ENCODE measurements around the gene HDAC8.
"Not testable (repeated sequence)": the region's sequence is repeated elsewhere in the genome, so short reads cannot be mapped to it uniquely, and the experiment has no call there.

Gene HDAC8

DNA sequence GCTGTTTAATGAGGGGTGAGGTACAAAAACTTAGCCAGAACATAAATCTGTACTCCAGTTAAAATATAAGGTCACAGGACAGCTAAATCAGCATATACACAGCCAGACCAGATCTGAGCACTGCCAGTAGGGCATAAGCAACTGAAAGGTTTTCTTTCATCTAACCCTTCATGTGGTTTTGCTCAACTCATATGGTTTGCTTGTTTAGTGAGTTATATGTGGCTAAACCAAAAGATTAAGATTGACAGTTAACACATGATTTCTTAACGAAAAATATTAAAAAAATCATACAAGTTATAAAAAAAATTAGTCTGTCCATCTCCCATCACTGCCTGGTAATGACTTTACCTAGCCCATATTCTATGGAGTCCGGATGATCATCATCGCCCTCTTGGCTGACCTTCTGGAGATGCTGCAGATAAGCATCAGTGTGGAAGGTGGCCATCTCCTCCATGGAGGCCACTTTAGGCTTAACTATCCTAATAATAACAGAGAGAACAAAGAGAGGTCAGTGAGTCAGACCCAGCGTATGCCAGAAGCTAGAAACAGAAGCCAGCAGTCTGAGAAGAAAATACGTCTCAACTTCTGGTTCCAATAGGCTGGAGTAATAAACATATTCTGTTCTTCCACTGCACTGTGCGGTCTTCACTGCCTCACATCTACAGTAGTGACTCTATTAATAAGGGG, 4.1 kb downstream of the HDAC8 start:
- peaks cover 19% of the 10 kb centered on the region for H3K36me3 Mint-ChIP-seq (ENCODE audit: insufficient read depth)

DNA sequence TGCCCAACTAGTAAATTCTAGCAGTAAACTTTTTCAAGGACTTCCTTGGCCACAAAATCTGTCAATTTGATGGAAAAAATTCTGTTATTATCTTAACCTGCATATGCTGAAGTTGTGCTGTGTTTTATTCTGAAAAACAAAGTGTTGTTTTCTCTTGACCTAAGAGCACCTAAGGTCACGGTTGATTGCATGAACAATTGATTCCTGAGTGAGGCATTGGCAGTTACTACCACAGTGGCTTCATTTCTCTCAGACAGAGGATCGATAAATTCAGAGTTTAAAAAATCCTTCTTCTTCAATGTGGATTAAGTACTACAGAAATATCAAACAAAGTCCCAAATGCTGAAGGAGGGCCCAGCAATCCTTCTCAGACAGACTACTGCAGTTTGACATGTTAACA, 6.2 kb downstream of the HDAC8 start:
- Mint-ChIP-seq H3K4me1 (peaks cover 6% of the 10 kb centered on the region), H3K9me3 (no peaks in the 10 kb centered on the region), H3K4me3 (no peak overlapping the region), H3K36me3 (ENCODE audit: insufficient read depth) (peaks cover 22% of the 10 kb centered on the region), H3K27me3 (no peaks in the 10 kb centered on the region), H3K27ac (ENCODE audit: low read depth) (no peak overlapping the region)
- no peak for DNase-seq (ENCODE audit: low spot score in 2 of 2)
- ATAC-seq (replicated peaks; ENCODE audit: extremely low read depth, poor library complexity, severe bottlenecking), result no peak

More for the DNA sequence above, 4.1 kb downstream of the HDAC8 start:
- H3K4me1 Mint-ChIP-seq, result peaks cover 6% of the 10 kb centered on the region
- no peak overlapping the region for H3K4me3 Mint-ChIP-seq
- DNase-seq (ENCODE audit: low spot score in 2 of 2) (no peak), ATAC-seq (replicated peaks; ENCODE audit: extremely low read depth, poor library complexity, severe bottlenecking) (no peak)
- no peaks in the 10 kb centered on the region for H3K27me3 Mint-ChIP-seq
- H3K27ac Mint-ChIP-seq (ENCODE audit: low read depth), result no peak overlapping the region
- no peaks in the 10 kb centered on the region for H3K9me3 Mint-ChIP-seq

- not testable (repeated sequence) for DNase-seq (ENCODE audit: low spot score in 2 of 2); ATAC-seq (replicated peaks; ENCODE audit: extremely low read depth, poor library complexity, severe bottlenecking); H3K4me3 Mint-ChIP-seq; H3K27ac Mint-ChIP-seq (ENCODE audit: low read depth); H3K9me3 Mint-ChIP-seq; H3K27me3 Mint-ChIP-seq
- Mint-ChIP-seq H3K4me1 (peaks cover 29% of the 10 kb centered on the region), H3K36me3 (ENCODE audit: insufficient read depth) (peaks cover 11% of the 10 kb centered on the region)
These were observed 13.0 kb downstream of the HDAC8 start for GRCh38 chrX:72559655-72560054.

GRCh38 chrX:72554448-72555140, 18.0 kb downstream of the HDAC8 start:
- Mint-ChIP-seq H3K27ac (ENCODE audit: low read depth) (no peak overlapping the region), H3K4me1 (peaks cover 20% of the 10 kb centered on the region), H3K27me3 (no peaks in the 10 kb centered on the region), H3K36me3 (ENCODE audit: insufficient read depth) (peaks cover 5% of the 10 kb centered on the region), H3K9me3 (no peaks in the 10 kb centered on the region), H3K4me3 (no peak overlapping the region)
- ATAC-seq (replicated peaks; ENCODE audit: extremely low read depth, poor library complexity, severe bottlenecking), result no peak
- no peak for DNase-seq (ENCODE audit: low spot score in 2 of 2)

DNA sequence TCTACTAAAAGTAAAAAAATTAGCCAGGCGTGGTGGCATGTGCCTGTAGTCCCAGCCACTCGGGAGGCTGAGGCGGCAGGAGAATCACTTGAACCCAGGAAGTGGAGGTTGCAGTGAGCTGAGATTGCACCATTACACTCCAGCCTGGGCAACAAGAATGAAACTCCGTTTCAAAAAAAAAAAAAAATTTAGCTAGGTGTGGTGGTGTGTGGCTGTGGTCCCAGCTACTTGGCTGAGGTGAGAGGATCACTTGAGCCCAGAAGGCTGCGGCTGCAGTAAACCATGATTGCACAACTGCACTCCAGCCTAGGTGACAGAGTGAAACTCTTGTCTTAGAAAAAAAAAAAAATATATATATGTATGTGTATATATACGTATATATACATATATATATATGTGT, 20.2 kb downstream of the HDAC8 start:
- H3K36me3 Mint-ChIP-seq (ENCODE audit: insufficient read depth); H3K27ac Mint-ChIP-seq (ENCODE audit: low read depth); DNase-seq (ENCODE audit: low spot score in 2 of 2); H3K27me3 Mint-ChIP-seq; H3K4me3 Mint-ChIP-seq; H3K9me3 Mint-ChIP-seq; ATAC-seq (replicated peaks; ENCODE audit: extremely low read depth, poor library complexity, severe bottlenecking): not testable (repeated sequence)
- peaks cover 13% of the 10 kb centered on the region for H3K4me1 Mint-ChIP-seq

GRCh38 chrX:72545990-72546389, 26.7 kb downstream of the HDAC8 start:
- Mint-ChIP-seq H3K4me3 (no peak overlapping the region), H3K4me1 (peaks cover 18% of the 10 kb centered on the region), H3K27ac (ENCODE audit: low read depth) (no peak overlapping the region), H3K27me3 (no peaks in the 10 kb centered on the region), H3K36me3 (ENCODE audit: insufficient read depth) (no peaks in the 10 kb centered on the region), H3K9me3 (no peaks in the 10 kb centered on the region)
- DNase-seq (ENCODE audit: low spot score in 2 of 2), result no peak
- no peak for ATAC-seq (replicated peaks; ENCODE audit: extremely low read depth, poor library complexity, severe bottlenecking)

DNA sequence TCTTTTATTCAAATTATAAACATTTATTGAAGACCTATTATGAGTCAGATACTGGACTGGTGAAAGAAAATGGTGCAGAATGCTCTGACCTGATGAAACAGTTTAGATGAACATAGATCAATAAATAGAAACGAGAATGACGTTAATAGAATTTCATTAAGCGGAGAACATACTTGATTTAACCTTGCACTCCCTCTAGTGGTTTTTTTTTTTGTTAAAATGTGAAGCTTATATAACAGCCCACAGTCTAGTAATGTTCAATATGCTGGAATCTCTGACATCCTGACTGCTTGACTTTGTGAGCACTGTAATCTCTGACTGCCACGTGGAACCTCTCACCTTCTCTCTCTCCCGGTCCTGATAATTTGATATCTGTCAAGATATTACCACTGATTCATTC, 32.3 kb downstream of the HDAC8 start:
- no peaks in the 10 kb centered on the region for H3K9me3 Mint-ChIP-seq
- peaks cover 24% of the 10 kb centered on the region for H3K4me1 Mint-ChIP-seq
- DNase-seq (ENCODE audit: low spot score in 2 of 2) (no peak), ATAC-seq (replicated peaks; ENCODE audit: extremely low read depth, poor library complexity, severe bottlenecking) (no peak)
- peaks cover 5% of the 10 kb centered on the region for H3K36me3 Mint-ChIP-seq (ENCODE audit: insufficient read depth)
- no peak overlapping the region for H3K4me3 Mint-ChIP-seq
- H3K27ac Mint-ChIP-seq (ENCODE audit: low read depth), result peak overlapping the region; percentile 79
- no peaks in the 10 kb centered on the region for H3K27me3 Mint-ChIP-seq

DNA sequence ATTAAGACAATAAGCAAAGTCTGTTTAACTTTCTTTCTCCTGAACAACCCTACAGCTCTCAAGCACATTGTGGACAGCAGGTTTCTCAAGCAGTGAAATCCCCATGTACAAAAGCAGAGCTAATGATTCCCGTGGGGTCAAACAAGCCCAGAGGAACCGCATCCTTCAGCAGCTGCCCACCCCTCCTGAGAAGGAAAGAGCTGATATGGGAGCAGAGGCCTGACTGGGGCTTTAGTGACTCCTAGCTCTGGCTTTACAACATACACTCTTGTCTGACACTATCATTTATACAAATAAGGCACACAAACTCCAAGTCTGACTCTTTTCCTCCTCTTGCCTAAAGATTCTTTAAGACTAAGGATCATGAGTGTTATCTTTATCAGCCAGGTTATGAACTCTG, 32.8 kb downstream of the HDAC8 start:
- no peaks in the 10 kb centered on the region for H3K9me3 Mint-ChIP-seq
- ATAC-seq (replicated peaks; ENCODE audit: extremely low read depth, poor library complexity, severe bottlenecking) (no peak), DNase-seq (ENCODE audit: low spot score in 2 of 2) (no peak)
- peaks cover 5% of the 10 kb centered on the region for H3K36me3 Mint-ChIP-seq (ENCODE audit: insufficient read depth)
- H3K27ac Mint-ChIP-seq (ENCODE audit: low read depth), result no peak overlapping the region
- H3K4me3 Mint-ChIP-seq, result no peak overlapping the region
- no peaks in the 10 kb centered on the region for H3K27me3 Mint-ChIP-seq
- peaks cover 20% of the 10 kb centered on the region for H3K4me1 Mint-ChIP-seq

DNA sequence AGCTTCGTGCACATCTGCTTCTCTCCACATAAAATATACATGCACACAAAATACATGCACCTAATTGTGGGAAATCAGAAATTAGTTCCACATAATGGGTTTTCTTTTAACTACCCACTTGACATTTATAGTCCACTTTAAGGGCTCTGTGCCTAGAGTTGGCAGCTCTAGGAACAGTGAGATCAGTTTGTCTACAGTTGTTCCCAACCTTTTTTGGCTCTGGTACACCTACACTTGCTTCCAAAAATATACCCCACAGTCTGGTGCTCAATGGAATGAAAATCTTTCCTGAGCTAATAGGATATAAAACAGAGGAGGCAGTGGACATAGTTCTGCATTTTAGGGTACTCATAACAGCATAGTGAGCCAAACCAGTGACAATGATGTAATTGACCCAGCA, 36.1 kb downstream of the HDAC8 start:
- Mint-ChIP-seq H3K27me3 (no peaks in the 10 kb centered on the region), H3K9me3 (no peaks in the 10 kb centered on the region), H3K27ac (ENCODE audit: low read depth) (no peak overlapping the region), H3K4me1 (peaks cover 11% of the 10 kb centered on the region), H3K36me3 (ENCODE audit: insufficient read depth) (peaks cover 5% of the 10 kb centered on the region), H3K4me3 (no peak overlapping the region)
- ATAC-seq (replicated peaks; ENCODE audit: extremely low read depth, poor library complexity, severe bottlenecking) (no peak), DNase-seq (ENCODE audit: low spot score in 2 of 2) (no peak)

DNA sequence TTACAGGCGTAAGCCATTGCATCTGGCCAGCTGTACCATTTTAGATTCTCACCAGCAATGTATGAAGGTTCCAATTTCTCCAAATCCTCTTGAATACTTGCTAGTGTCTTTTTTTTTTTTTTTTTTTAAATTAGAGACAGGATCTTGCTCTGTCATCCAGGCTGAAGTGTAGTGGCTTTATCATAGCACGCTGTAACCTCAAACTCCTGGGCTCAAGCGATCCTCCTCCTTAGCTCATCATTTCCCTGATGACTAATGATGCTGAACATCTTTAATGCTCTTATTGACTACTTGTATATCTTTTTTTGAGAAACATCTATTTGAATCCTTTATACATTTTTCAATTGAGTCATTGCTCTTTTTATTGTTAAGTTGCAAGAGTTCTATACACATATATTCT, 40.3 kb downstream of the HDAC8 start:
- H3K4me1 Mint-ChIP-seq, result peaks cover 7% of the 10 kb centered on the region
- no peaks in the 10 kb centered on the region for H3K27me3 Mint-ChIP-seq
- no peaks in the 10 kb centered on the region for H3K36me3 Mint-ChIP-seq (ENCODE audit: insufficient read depth)
- ATAC-seq (replicated peaks; ENCODE audit: extremely low read depth, poor library complexity, severe bottlenecking) (no peak), DNase-seq (ENCODE audit: low spot score in 2 of 2) (no peak)
- no peaks in the 10 kb centered on the region for H3K9me3 Mint-ChIP-seq
- no peak overlapping the region for H3K27ac Mint-ChIP-seq (ENCODE audit: low read depth)
- no peak overlapping the region for H3K4me3 Mint-ChIP-seq

DNA sequence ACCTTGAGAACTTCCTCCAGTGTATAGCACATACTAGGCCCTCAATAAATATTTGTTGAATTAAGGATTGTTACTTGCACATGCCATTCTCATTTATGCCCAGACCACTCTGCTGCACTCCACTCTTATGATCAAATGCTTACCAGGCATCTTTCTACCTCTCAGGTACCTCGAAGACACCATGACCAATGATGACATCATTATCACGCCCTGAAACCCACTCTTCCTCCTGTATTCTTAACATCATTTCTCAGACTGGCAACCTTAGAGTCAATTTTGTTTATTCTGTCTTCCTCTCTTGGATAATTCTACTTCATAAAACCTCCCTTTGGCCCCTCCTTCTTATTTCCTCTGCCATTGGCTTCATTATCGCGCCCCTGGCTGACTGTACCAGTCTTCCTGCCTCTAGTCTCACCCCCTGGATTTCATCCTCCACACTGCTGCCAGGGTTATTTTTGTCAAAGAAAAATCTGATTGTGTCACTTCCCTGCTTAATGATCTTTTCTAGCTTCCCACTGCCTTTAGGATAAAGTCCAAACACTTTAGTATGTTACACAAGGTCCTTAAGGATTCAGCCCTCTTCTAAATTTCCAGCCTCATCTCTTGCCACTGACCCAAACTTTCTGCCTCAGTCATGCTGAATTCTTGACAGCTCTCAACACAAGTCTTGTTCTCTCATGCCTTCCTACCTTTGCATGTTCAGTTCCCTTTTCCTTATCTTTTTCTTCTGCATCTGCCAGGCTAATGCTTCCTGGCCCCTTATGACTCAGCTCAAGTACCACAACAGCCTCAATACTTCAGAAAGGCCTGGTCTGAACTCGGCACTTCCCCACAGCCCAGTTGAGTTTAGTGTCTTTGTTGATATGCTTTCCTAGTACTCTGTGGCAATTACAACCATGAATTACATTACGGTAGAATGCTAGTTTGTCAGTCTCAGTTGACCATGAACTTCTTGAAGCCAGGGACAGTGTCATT, 45.8 kb downstream of the HDAC8 start:
- Mint-ChIP-seq H3K4me1 (peaks cover 34% of the 10 kb centered on the region), H3K4me3 (no peak overlapping the region), H3K9me3 (no peaks in the 10 kb centered on the region), H3K27ac (ENCODE audit: low read depth) (peak overlapping the region; percentile 6), H3K36me3 (ENCODE audit: insufficient read depth) (peaks cover 5% of the 10 kb centered on the region), H3K27me3 (no peaks in the 10 kb centered on the region)
- ATAC-seq (replicated peaks; ENCODE audit: extremely low read depth, poor library complexity, severe bottlenecking) (no peak), DNase-seq (ENCODE audit: low spot score in 2 of 2) (no peak)

DNA sequence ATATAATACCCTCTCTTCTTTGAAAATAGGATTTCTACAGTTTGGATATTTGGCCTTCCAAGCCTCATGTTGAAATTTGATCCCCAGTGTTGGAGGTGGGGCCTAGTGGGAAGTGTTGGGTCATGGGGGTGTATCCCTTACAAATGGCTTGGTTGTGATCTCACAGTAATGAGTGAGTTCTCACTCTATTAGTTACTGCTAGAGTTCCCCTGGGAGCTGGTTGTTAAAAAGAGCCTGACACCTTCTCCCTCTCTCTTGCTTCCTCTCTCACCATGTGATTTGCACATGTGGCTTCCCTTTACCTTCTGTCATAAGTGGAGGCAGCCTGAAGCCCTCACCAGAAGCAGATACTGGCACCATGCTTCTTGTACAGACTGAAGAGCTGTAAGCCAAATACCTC, 73.9 kb downstream of the HDAC8 start:
- H3K27me3 Mint-ChIP-seq, result no peaks in the 10 kb centered on the region
- no peak overlapping the region for H3K27ac Mint-ChIP-seq (ENCODE audit: low read depth)

More for the DNA sequence above, 73.9 kb downstream of the HDAC8 start:
- Mint-ChIP-seq H3K4me3 (no peak overlapping the region), H3K9me3 (no peaks in the 10 kb centered on the region), H3K36me3 (ENCODE audit: insufficient read depth) (peaks cover 1% of the 10 kb centered on the region), H3K4me1 (peaks cover 16% of the 10 kb centered on the region)
- no peak for DNase-seq (ENCODE audit: low spot score in 2 of 2)
- ATAC-seq (replicated peaks; ENCODE audit: extremely low read depth, poor library complexity, severe bottlenecking), result no peak
